OCI-M1 (cell line): ENCODE data around the gene CASP6.

Experiments used
- DNase-seq: peaks from one replicate; lab custom pipeline; 2025; lab: John Stamatoyannopoulos, UW

Gene CASP6

GRCh38 chr4:109702950-109703663 lies at the start of gene CASP6:
Gene CASP6, minus strand, starts transcription at chr4:109703445. Its CDS starts 50 bp downstream, at chr4:109703395.
- peak; percentile 86 for DNase-seq

- no peak for DNase-seq
Observed at GRCh38 chr4:109752525-109752924, 49.3 kb upstream of the CASP6 start.

DNA sequence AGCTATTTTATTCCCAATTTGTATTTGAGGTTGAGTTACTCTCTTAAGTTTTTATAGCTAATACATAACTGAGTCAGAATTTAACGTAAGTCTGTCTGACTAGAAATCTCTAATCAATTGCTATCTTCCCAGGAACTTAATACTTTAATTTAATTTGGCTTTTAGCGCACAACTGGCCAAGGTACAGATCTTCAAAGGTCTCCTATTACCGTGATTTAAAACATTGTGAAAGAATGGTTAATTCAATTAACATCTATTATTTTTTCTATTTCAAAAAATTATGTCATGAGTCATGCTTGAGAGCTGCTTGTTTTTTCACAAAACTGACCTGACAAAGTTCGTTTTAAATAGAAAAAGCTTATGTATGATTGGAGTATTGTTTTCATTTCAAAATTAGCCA lies 48.6 kb upstream of the CASP6 start:
- no peak for DNase-seq

DNA sequence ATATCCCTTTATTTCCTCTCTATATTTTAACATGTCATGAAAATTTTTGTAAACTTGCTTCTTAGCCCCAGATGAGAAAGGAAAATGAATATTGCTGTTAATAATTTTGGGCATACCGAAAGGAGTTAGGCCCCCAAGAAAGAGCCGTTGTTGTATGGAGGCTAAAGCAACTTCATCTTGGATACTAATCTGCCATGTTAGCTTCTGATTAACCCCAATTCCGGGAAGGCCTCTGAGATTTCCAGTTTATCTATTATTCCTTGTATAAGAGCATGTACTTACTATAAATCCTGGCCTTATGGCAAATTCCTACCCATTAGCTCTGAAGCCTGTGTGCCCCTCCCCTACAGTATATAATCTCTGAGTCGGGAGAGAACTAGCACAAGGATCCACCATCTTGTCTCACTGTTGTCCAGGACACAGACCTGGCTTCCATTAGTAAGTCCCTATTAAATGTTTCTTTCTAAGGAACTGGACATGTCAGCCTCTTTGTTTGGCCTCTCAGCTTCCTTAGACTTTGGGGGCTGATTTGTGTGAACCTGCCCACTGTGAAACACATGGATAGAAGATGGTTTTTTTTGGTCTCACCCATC lies 47.5 kb upstream of the CASP6 start:
- no peak for DNase-seq

GRCh38 chr4:109749388-109750082 lies 46.3 kb upstream of the CASP6 start:
- no peak for DNase-seq

GRCh38 chr4:109748114-109748513 lies 44.9 kb upstream of the CASP6 start:
- DNase-seq: no peak

GRCh38 chr4:109746728-109747127 lies 43.5 kb upstream of the CASP6 start:
- DNase-seq: no peak

DNA sequence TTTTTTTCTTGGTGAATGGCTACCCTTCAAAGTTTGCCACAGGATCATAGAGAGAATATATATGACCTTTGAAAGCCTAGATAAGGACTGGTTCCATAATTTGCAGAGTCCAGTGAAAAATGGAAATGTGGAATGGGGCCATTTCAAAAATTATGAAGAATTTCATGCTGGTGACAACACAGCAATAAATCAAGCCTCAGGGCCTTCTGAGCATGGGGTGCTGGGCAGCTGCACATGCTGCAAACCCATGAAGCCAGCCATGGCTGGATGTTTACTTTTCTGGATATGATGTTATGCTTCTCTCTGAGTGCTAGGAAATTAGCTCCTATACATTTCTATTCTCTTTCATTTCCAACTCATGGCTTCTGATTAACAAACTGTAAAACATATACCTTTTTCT lies 42.6 kb upstream of the CASP6 start:
- no peak for DNase-seq

DNA sequence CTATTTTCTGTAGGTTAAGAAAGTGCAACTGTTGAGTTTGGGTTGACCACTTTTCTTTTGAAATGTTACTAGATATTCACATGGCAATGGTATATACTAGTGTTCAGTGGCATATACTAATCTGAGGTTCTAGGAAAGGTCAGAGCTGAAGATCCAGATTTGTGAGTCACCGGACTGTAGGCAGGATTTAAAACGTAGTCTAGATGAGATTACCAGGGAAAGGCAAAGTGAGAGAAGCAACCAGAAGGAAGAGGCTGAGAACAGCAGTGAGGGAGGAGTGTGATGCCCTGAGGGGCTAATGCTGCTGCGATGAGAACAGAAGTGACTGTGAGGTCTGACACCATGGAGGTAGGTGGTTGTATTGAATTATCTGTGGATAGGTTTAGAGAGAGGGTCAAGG lies 36.3 kb upstream of the CASP6 start:
- DNase-seq: no peak

- no peak for DNase-seq
Observed at GRCh38 chr4:109738104-109738872, 35.0 kb upstream of the CASP6 start.

GRCh38 chr4:109735566-109736365 lies 32.5 kb upstream of the CASP6 start:
- no peak for DNase-seq

GRCh38 chr4:109733728-109734127 lies 30.5 kb upstream of the CASP6 start:
- no peak for DNase-seq

GRCh38 chr4:109730619-109731545 lies 27.6 kb upstream of the CASP6 start:
- DNase-seq: peak; percentile 53

DNA sequence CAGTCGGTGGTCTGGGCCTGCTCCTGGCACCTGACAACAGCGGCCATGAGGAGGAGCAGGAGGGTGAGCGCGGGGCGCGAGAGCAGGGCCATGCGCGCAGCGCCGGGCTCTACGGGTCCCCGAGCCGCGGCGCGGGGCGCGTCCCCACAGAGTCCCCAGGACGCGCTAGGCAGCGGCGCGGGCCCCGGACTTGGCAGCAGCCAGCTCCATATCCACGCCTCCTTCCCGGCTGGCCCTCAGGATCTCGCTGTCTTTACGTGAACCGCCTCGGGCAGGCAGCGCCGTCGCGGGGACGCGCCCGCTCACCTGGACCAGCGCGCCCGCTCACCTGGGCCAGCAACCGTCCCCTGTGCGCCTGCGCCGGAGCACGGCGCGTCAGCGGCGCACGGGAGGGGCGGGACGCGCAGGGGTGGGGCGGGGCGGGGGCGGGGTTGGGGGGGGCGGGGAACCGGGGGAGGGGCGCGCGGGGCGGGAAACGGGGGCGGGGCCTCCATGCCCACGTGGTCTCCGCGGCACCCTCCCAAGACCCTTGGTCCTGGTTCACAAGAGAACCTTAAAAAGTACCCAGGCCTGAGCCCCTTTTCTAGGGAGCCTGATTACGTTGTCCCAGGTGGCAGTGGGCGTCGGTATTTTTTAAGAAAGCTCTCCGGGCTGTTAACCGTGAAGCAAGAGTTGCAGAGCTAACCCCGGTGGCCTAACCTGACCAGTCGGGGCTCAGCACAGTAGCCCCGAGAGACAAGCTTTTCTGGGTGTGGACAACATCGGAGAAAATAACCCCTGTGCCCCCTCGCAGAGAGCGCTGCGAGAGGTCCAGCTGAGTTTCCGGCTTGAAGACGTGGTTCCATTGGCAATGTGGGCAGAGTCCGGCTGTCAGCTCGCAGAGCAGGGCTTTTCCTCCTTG lies 26.7 kb upstream of the CASP6 start, which contains the start of gene PLA2G12A:
Gene PLA2G12A (minus strand): TSS at position 353 of the 901 bp plus-strand sequence. CDS start 261 bp downstream, at position 92.
- peak; percentile 76 for DNase-seq

DNA sequence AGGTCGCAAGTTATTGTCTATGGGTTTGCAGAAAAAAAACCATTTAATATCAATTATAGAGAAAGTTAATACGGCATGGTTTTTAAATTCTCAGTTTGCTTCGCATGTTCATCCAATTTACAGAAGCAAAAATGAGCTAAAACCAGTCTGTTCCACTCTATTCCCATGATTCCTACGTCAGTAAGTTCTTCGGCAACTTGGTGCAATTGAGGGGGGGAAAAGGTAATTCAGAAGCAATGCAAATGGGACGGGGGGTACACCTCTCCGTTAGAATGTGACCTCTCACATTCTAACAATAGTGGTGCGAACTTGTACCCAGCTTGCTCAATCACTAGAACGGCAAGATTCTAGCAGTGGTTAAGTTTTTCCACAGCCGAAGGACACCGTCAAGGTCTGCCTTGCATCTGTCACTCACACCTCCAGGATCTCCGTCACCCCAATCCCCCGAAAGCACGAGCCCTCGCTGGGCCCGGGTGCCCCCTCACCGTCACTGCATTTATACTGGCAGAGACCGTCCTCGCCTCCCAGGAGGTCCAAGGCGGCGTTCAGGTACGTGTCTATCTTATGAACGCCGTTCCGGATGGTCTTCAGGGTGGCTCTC lies 26.0 kb upstream of the CASP6 start:
- DNase-seq: peak; percentile 67

- DNase-seq: no peak
Observed at GRCh38 chr4:109728385-109728784, 25.1 kb upstream of the CASP6 start.

DNA sequence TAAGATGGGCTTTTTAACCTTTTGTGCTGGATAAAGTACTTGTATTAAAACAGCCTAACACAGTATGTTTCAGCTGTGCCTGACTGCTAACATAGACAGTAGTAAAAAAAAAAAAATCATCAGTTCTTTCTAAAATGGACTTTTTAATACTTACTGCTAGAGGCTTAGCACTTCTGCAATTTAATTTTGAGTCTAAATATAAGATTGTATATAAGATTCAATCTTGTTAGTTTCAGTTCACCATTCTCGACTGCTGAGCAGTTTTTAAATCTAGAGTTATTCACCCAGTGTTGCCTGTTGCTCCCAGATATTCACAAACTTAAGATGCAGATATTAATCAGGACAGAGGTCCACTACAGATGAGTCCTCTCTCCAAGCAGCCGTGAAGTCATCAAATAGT lies 19.9 kb upstream of the CASP6 start:
- DNase-seq: no peak

DNA sequence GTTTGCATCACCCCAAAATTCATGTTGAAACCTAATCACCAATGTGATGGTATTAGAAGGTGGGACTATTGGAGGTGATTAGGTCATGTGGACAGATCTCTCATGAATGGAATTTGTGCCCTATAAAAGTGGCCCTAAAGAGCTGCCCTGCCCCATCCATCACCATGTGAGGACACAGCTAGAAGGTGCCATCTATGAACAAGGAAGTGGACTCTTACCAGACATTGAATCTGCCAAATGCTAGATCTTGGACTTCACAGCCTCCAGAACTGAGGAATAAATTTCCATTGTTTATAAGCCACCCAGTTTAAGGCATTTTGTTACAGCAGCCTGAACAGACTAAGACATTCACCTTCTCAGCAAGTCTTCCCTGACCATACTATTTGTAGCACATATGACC lies 19.1 kb upstream of the CASP6 start:
- DNase-seq: no peak

- no peak for DNase-seq
Observed at GRCh38 chr4:109721033-109721432, 17.8 kb upstream of the CASP6 start.
